Sigmoid colon (tissue), 7 donors: ENCODE results near the gene TMEM63C. TPM values are rescaled to one million over a fixed set of nuclear protein-coding genes. Genes with fewer than 3 reads are reported as not detected.
A peak's percentile ranks its signal among the peaks of the same experiment; 100 is the strongest.
"Not testable (repeated sequence)": the region's sequence is repeated elsewhere in the genome, so short reads cannot be mapped to it uniquely, and the experiment has no call there.

Experiments used
- DNase-seq: peaks from one replicate; pipeline ENCODE4 v3.0.0-alpha.2; 2019
- H3K27ac ChIP-seq, 4 donors: fragments of 200-600 bp; sonication (generic); one replicate each; pipeline ENCODE4 v1.5.1; 2016 to 2019; ENCODE audit warnings: mild to moderate bottlenecking in 1 of 4
- H3K27me3 ChIP-seq, 3 donors: fragments of 200-600 bp; sonication (generic); one replicate each; pipeline ENCODE4 v1.5.1; 2019; ENCODE audit warnings: mild to moderate bottlenecking in 1 of 3
- H3K36me3 ChIP-seq, 4 donors: fragments of 200-600 bp; sonication (generic); one replicate each; pipeline ENCODE4 v1.5.1; 2016 to 2019
- H3K4me1 ChIP-seq, 4 donors: fragments of 200-600 bp; sonication (generic); one replicate each; pipeline ENCODE4 v1.5.1; 2017 to 2019
- H3K4me3 ChIP-seq, 4 donors: fragments of 200-600 bp; sonication (generic); one replicate each; pipeline ENCODE4 v1.5.1; 2017 to 2019; ENCODE audit warnings: mild to moderate bottlenecking in 2 of 4, moderate library complexity in 1 of 4
- H3K9me3 ChIP-seq, 4 donors: fragments of 200-600 bp in 3 of 4; sonication (generic) in 3 of 4; one replicate each; pipeline versions ENCODE4 v1.5.1 to v1.6.1; 2013 to 2019
- EP300 ChIP-seq, 4 donors: sonication (generic); formaldehyde crosslinking; IDR thresholded peaks; one replicate each; pipeline ENCODE4 v1.6.1; 2017; ENCODE audit warnings: antibody characterized with exemption in 4 of 4
- POLR2A ChIP-seq, 2 donors: fragments of 450-650 bp; IDR thresholded peaks; one replicate each; pipeline ENCODE4 v1.6.1; 2016; ENCODE audit warnings: antibody characterized with exemption in 2 of 2, mild to moderate bottlenecking in 2 of 2, moderate library complexity in 2 of 2
- POLR2AphosphoS5 ChIP-seq, 4 donors: sonication (generic); formaldehyde crosslinking; IDR thresholded peaks; one replicate each; pipeline ENCODE4 v1.6.1; 2017; ENCODE audit warnings: antibody characterized with exemption in 4 of 4
- WGBS, 2 donors: extraction: QIAGEN DNeasy Blood & Tissue Kit; methylation state at CpG; one replicate each; pipeline ENCODE4 v1.1.7; 2013; 5-methylcytosine and 5-hydroxymethylcytosine counted together
- intact Hi-C: fragments of 100-400 bp; cut with DNase I; formaldehyde crosslinking; loops from one replicate; pipeline ENCODE4 v1.15.1; 2023
- polyA plus RNA-seq, 3 donors: library from polyadenylated mRNA; stranded (reverse); fragments of 200-250 nt; gene quantifications; one replicate each; pipeline ENCODE4 v1.2.3, GENCODE V29; 2013
- total RNA-seq, 4 donors: library from RNA; depleted of rRNA; stranded (reverse); fragments of >200 nt; gene quantifications; one replicate each; pipeline ENCODE4 v1.1.0, GENCODE V29; 2016
- TF ChIP-seq, protein P1 (sequence below), 4 experiments: fragments of 450-650 bp in 3 of 4; fragments of 200-600 bp in 1 of 4; IDR thresholded peaks; one replicate each; pipeline ENCODE4 v1.5.1; 2016 to 2019; ENCODE audit warnings: antibody characterized with exemption in 4 of 4, mild to moderate bottlenecking in 3 of 4, moderate library complexity in 2 of 4
- donor health status: healthy with polysubstance abuse.
- donor health status: Bipolar disorder and iron deficiency.
- donor health status: healthy.

Gene TMEM63C
- total and polyA plus RNA-seq, 7 donors: 0.28 to 6.5 (median 1.8) TPM

DNA sequence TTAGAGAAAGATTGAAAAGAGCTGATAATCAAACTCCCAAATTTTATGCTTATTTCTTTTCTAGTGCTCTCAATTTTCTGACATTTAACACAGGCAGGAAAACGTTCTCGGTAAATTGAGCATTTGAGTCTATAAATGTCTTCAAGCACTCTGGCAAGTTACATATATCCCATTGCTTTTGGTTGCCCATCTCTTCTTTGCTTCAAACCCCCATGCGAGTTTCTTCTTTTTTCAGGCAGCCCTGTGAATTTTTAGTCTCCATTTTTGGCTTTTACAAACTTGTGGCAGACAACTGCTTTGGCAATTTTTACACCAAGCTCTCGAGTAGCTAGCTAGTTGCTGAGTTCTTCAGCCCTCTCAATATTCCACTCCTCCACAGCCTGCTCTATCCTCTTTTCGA is 8.7 kb upstream of the TMEM63C start:
- TF ChIP-seq POLR2A (IDR thresholded peaks at IDR 0.05) (no peak), POLR2AphosphoS5 (IDR thresholded peaks at IDR 0.05) (no peak), EP300 (IDR thresholded peaks at IDR 0.05) (no peak)
- TF ChIP-seq, protein P1, sequence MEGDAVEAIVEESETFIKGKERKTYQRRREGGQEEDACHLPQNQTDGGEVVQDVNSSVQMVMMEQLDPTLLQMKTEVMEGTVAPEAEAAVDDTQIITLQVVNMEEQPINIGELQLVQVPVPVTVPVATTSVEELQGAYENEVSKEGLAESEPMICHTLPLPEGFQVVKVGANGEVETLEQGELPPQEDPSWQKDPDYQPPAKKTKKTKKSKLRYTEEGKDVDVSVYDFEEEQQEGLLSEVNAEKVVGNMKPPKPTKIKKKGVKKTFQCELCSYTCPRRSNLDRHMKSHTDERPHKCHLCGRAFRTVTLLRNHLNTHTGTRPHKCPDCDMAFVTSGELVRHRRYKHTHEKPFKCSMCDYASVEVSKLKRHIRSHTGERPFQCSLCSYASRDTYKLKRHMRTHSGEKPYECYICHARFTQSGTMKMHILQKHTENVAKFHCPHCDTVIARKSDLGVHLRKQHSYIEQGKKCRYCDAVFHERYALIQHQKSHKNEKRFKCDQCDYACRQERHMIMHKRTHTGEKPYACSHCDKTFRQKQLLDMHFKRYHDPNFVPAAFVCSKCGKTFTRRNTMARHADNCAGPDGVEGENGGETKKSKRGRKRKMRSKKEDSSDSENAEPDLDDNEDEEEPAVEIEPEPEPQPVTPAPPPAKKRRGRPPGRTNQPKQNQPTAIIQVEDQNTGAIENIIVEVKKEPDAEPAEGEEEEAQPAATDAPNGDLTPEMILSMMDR (IDR thresholded peaks at IDR 0.05): no peak
- WGBS, 2 donors: 79 to 85% methylated on average over 5 of the region's 5 CpGs
- no peaks in the 10 kb centered on the region for H3K4me1 ChIP-seq
- no peak overlapping the region for H3K4me3 ChIP-seq
- peaks cover 0 to 4% (median 2%) of the 10 kb centered on the region in 4 donors for H3K9me3 ChIP-seq
- no peak overlapping the region for H3K27ac ChIP-seq
- no peaks in the 10 kb centered on the region for H3K36me3 ChIP-seq
- H3K27me3 ChIP-seq: no peaks in the 10 kb centered on the region
- DNase-seq: no peak
- intact Hi-C loops: no loop called here

DNA sequence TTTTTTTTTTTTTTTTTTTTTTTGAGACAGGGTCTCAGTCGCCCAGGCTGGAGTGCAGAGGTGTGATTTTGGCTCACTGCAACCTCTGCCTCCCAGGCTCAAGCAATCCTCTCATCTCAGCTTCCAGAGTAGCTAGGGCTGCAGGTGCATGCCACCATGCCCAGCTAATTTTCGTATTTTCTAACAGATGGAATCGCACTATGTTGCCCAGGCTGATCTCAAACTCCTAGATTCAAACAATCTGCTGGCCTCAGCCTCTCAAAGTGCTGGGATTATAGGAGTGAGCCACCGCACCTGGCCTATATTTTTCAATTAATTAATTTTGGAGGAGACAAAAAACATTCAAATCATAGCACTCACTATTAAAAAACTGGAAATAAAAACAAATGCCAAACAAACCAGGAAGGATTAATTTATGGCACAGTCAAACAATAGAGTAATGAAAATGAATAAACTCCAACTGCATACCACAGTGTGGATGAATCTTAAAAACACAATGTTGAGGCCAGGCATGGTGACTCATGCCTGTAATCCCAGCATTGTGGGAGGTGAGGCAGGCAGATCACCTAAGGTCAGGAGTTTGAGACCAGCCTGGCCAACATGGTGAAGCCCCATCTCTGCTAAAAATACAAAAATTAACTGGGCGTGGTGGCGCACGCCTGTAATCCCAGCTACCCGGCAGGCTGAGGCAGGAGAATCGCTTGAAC is 7.5 kb upstream of the TMEM63C start:
- 87 to 91% methylated on average over 9 of the region's 9 CpGs for WGBS, 2 donors
- H3K27ac ChIP-seq, intact Hi-C loops, H3K9me3 ChIP-seq, DNase-seq, H3K4me3 ChIP-seq, H3K36me3 ChIP-seq, H3K4me1 ChIP-seq, H3K27me3 ChIP-seq: not testable (repeated sequence)

DNA sequence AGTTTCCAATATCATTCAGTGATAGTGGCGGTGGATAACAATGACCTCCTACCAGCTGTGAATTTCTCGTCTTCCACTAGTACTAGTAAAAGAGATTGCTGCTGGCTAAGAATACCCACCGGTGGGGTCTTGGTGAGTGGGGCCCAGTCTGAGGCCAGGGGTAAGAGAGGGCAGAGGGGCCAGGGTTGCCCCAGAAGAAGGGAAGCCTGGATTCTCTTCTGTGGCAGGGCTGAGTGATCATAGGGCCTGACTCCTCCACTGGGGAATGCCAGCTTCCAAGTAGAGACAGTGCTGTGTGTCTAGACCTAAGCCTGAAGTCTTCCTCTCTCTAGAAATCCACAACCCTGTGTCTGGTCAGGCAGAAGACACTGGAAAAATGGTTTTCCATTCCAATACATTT is 5.8 kb upstream of the TMEM63C start:
- no peaks in the 10 kb centered on the region for H3K36me3 ChIP-seq
- H3K9me3 ChIP-seq: no peaks in the 10 kb centered on the region
- TF ChIP-seq POLR2A (IDR thresholded peaks at IDR 0.05) (no peak), EP300 (IDR thresholded peaks at IDR 0.05) (no peak), POLR2AphosphoS5 (IDR thresholded peaks at IDR 0.05) (no peak)
- TF ChIP-seq, protein P1 (IDR thresholded peaks at IDR 0.05): no peak
- peak; percentile 8 for DNase-seq
- intact Hi-C loops: no loop called here
- no peak overlapping the region for H3K4me3 ChIP-seq
- H3K27me3 ChIP-seq: peaks cover 0 to 16% (median 3%) of the 10 kb centered on the region in 3 donors
- WGBS, 2 donors: 62 to 82% methylated on average over 3 of the region's 3 CpGs
- H3K27ac ChIP-seq: no peak overlapping the region
- H3K4me1 ChIP-seq: no peaks in the 10 kb centered on the region

DNA sequence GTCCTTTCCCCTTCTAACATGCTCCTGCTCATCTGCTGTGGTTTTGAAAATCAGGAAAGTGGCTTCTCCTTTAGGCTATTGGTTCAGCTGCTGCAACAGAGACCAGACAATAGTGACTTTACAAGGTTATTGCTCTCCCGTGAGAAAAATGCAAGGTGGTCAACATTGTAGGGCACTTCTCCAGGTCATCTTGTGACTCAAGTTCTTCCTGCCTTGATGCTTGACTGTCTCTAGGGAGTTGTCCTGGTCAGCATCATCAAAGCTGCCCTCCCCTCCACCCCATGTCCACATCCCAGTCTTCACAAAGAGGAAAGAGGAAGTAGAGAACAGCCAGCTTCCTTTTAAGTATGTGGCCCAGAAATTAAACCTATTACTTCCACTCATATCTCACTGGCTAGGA is 3.9 kb upstream of the TMEM63C start:
- WGBS, 2 donors: 14 to 27% methylated on average over 1 of the region's 1 CpG
- intact Hi-C loops: no loop called here

DNA sequence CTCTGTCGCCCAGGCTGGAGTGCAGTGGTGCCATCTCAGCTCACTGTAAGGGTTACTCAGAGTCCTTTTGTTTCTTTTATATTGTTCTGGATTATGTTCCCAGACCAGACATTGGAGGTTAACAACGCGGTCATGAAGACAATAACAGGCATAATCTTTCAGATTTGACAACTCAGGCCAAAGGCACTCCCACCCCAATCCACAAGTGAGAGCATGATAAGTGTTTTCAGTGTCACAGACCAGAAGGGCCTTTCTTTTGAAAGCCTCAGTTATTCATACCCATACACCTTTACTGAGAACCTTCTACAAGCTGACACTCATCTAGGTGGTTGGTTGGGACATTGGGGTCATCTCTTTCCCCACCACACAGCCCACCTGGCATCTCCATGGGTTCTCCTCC is 2.9 kb upstream of the TMEM63C start:
- no peak for TF ChIP-seq EP300 (IDR thresholded peaks at IDR 0.05)
- no peak for TF ChIP-seq POLR2A (IDR thresholded peaks at IDR 0.05)
- TF ChIP-seq, protein P1 (IDR thresholded peaks at IDR 0.05): no peak
- no peak for TF ChIP-seq POLR2AphosphoS5 (IDR thresholded peaks at IDR 0.05)
- H3K4me1 ChIP-seq: peaks cover 0 to 12% (median 10%) of the 10 kb centered on the region in 4 donors
- no peaks in the 10 kb centered on the region for H3K9me3 ChIP-seq
- WGBS, 2 donors: 48 to 54% methylated on average over 3 of the region's 3 CpGs
- no peak overlapping the region for H3K27ac ChIP-seq
- H3K36me3 ChIP-seq: no peaks in the 10 kb centered on the region
- H3K27me3 ChIP-seq: peaks cover 5 to 44% (median 28%) of the 10 kb centered on the region in 3 donors
- DNase-seq: no peak
- intact Hi-C loops: no loop called here
- no peak overlapping the region for H3K4me3 ChIP-seq

More for the DNA sequence above, 3.9 kb upstream of the TMEM63C start:
- TF ChIP-seq, protein P1 (IDR thresholded peaks at IDR 0.05): no peak
- TF ChIP-seq POLR2A (IDR thresholded peaks at IDR 0.05) (no peak), EP300 (IDR thresholded peaks at IDR 0.05) (no peak), POLR2AphosphoS5 (IDR thresholded peaks at IDR 0.05) (no peak)
- Histone ChIP-seq H3K27ac (no peak overlapping the region), H3K27me3 (peaks cover 5 to 35% (median 22%) of the 10 kb centered on the region in 3 donors), H3K36me3 (no peaks in the 10 kb centered on the region), H3K4me1 (peaks cover 0 to 12% (median 10%) of the 10 kb centered on the region in 4 donors), H3K4me3 (no peak overlapping the region), H3K9me3 (no peaks in the 10 kb centered on the region)
- DNase-seq: no peak
